CD1c-positive myeloid dendritic cell (primary cell): Measurements from ENCODE around the gene UCN2.

Source experiments
- DNase-seq: peaks from one replicate; pipeline ENCODE4 v3.0.0-alpha.2; 2016; ENCODE audit errors: extremely low spot score

UCN2 gene, protein sequence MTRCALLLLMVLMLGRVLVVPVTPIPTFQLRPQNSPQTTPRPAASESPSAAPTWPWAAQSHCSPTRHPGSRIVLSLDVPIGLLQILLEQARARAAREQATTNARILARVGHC

GRCh38 chr3:48563382-48563918 lies at the start of gene UCN2:
TSS of gene UCN2 (minus strand) at chr3:48563781. CDS start at chr3:48563124, 657 bp downstream.
- no peak for DNase-seq

GRCh38 chr3:48612309-48612708 lies 48.7 kb upstream of the UCN2 start:
- no peak for DNase-seq

DNA sequence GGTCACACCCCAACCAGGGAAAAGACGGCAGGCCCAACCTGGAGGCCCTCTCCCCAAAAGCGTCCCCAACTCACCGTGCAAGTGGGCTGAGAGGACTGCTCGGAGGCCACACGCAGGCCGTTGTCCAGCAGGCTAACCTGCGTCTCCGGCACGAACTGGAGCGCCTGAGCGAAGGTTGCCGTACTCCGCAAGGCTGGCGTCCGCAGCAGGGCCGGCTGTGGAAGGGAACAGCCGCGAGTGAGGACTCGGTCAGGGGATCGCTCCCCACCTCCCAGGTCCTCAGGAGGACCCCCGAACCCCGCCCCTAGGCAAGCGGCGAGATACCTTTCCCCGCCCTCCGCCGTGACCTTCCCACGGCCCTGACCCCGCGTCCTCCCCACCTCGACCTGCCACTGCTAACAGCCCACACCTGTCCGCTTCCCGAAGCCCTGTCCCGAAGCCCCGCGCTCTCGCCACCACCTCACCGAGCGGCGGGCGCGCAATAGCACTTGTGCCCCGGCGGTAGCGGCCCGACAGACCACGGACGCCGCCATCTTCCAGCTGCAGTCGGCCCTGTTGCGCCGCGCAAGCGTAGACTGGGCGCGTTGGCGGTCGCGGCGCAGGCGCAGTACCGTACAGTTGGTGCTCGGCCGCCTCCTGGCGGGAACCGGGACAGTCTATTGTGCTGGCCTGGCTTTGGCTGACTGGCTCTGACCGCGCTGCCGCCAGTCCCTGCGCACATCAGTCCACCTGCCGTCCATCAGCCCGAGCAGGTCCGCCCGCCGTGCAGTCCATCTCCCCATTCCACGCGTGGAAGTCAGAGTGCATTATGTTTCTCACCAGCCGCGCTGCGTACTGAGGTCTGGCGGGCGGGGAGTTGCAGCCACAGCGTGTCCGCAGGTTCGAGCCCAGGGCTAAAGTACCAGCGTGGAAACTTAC lies 45.8 kb upstream of the UCN2 start, which contains the start of gene UQCRC1:
Gene UQCRC1 (minus strand): TSS at position 559 of the 918 bp plus-strand sequence. CDS start 26 bp downstream, at position 533.
- peak; percentile 97 for DNase-seq

DNA sequence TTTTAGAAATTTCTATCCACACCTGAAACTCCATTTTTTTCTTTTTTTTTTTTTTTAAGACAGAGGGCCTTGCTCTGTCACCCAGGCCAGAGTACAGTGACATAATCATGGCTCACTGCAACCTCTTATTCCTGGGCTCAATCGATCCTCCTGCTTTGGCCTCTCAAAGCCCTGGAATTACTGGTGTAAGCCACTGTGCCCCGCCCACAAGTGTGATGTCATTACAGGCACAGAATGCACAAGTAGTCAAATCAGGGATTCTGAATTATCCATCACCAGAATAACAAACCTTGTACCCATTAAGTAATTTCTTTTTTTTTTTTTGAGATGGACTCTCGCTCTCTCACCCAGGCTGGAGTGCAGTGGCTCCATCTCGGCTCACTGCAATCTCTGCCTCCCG lies 43.9 kb upstream of the UCN2 start:
- peak; percentile 25 for DNase-seq

DNA sequence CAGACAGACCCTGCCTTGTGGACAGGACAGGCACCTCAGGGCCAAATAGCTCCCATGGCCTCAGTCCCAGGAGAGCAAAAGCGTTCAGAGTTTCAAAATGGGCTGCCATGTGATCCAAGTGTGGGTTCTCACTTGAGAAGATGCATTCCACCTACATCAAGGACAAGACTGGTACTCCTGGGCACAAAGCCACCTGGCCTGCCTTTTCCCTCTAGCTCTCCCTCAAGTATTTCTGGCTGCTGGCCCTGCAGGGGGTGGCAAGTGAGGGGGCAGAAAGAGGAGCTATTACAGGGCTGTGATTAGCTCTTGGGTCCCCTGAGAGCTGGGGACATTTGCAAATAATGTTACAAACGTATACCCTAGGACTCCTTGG lies 38.0 kb upstream of the UCN2 start:
- DNase-seq: no peak

- no peak for DNase-seq
Observed at GRCh38 chr3:48600711-48601621, 37.4 kb upstream of the UCN2 start.

- DNase-seq: no peak
Observed at GRCh38 chr3:48599509-48600285, 36.1 kb upstream of the UCN2 start.

DNA sequence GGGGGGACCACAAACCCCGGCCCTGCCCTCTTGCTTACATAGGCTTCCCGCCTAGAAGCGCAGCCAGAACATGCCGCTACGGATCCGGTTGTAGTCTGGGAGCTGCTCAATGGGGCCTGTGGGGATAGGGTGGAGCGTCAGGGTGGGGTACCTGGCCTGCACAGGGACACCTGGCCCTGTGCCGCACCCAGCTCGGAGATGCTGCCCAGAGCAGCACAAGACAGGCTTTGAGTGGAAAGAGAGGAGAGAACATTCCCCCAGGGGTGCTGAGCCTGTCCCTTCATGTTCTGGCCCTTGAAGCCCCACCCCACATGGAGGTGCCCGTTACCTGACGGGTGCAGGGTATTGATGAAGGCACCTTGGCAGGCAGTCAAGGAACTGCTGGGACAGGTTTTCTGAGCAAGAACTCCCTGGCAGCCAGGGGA lies 35.5 kb upstream of the UCN2 start:
- DNase-seq: no peak

- DNase-seq: no peak
Observed at GRCh38 chr3:48598323-48599076, 34.9 kb upstream of the UCN2 start.

DNA sequence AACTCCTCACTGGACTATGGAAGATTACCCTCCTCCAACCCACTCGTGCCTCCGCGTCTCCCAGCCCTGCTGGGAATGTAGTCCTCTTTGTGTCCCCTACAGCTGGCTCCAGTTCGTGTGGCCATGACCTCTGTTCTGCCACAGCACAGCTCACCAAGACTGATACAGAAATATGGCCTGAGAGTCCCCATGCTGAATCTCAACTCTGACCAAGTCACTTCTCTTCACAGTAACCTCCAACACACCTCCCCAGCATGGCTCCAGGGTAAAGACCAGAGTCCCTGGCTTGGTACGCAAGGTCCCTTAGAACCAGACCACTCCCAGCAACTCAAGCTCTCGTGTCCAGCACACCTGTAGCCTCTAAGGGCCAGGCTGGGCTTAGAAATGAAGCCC lies 33.8 kb upstream of the UCN2 start:
- DNase-seq: no peak

DNA sequence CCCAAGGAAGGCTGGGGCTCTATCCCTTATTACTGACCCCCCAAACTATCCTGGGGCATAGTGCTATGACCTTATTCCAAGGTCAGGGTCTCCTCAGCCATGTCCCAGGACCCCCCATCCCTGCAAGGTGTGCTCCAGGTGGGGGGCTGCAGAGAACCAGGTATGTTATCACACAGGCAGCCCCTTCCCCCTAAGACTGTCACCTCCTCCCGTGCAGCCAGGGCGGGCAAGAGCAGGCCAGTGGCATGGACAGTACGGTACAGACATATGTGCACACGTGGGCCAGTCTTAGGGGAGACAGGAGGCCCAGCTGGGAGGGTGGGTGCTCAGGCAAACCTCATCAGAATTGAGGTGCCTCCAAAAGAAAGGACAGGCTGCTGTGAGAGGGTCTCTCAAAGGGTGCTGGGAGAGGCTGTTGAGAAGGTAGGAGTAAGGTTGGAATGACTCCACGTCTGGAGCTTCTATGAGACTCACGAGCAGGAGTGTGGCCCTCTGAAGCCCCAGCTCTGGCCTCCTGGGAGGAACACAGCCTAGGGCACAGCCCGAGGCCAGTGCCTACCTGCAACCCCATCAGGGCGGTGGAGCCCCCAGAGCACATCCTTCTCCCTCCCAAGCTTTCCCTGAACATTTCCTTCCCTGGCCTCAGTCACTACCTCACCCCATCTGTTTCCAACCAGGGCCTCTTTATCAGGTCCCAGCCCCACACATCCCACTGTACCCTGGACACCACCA lies 33.3 kb upstream of the UCN2 start:
- DNase-seq: no peak

DNA sequence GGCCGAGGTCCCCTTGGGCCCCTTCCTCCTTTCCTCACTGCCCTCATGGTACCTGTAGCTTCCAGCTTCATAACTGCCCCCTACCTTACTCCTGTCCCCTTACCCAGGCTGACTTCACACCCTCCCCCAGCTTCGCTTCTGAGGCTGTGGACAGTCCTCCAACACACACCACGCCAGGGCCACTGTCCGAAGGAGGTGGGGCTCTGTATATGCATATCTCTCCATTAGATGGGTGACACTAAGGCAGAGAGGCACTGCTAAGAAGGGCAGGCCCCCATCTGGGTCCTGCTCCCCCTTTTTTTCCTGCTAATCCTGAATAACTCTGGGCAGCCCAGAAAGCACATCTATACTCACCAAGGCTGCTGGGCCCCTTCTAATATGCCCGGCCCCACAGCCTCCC lies 32.6 kb upstream of the UCN2 start:
- no peak for DNase-seq

GRCh38 chr3:48595526-48596121 lies 32.0 kb upstream of the UCN2 start:
- DNase-seq: peak; percentile 50

GRCh38 chr3:48595075-48595525 lies 31.5 kb upstream of the UCN2 start, which contains the start of gene COL7A1:
TSS of gene COL7A1 (minus strand) at chr3:48595329. CDS start at chr3:48595159, 170 bp downstream.
- DNase-seq: peak; percentile 4

DNA sequence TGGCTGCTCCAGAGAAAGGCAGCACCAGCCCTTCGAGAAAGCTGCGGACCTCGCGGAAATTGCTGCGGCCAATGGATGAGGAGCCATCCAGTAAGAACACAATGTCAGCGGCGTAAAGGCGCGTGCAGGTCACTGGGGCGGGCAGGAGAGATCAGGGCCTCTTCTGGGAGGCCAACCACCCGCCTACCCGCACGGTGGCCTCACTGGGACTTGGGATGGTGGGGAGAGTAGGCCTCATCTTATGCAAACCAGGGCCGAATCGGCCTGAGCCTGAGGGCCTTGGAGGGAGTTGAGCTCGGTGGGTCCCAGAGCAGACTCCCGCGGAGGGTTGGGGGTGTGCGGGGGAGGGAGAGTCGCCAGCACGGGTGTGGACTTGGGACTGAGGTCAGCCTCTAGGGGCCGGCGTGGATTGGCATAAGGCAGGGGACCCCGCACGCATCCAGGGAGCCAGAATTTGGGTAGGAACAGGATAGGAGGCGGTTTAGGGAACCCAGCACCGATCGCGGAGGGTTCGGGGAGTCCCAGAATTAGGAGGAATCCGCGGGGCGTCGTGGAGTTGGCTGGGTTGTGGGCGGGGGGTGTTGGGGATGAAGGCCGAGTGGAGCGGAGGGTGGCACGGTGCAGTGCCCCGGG lies 31.0 kb upstream of the UCN2 start:
- DNase-seq: no peak

DNA sequence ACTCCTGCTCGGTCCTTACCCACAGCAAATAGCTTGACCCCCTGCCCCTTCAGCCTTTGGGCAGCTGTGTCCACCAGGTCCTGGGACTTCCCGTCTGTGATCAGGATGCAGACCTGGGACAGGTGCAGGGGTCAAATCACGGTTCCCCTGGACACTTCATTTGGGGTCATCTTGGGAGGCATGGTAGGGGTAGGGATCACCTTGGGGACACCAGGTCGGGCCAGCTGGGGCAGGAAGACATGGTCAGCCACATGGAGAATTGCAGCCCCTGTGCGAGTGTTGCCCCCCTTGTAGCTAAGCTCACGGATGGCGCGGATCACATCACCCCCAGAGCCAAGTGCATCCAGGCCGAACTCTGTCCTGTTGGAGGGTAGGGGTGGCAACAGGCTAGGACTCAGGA lies 29.8 kb upstream of the UCN2 start:
- no peak for DNase-seq

DNA sequence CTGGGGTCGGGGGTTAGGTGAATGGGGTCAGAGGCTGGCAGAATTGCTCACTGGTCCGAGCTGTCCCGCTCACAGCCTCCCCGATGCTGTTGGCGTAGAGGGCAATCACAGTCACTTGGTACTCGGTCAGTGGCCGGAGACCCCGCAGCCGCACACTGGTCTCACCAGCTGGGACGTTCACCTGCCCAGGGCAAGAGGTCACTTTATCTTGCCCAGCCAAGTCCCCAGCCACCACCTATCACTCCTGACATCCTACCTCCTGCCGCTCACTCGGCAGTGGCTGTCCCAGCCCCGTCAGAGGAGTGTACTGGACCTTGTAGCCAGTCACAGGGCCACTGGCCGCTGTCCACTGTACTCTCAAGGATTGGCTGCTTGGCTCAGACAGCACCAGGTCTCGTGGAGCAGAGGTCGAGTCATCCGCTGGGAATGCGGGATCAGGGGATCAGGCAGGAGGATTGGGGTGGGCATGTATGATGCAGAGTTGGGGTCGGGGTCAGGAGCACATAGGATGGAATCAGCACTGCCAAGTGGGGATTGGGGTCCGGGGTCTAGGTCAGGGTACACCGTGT lies 29.0 kb upstream of the UCN2 start:
- DNase-seq: no peak

- DNase-seq: no peak
Observed at GRCh38 chr3:48591886-48592518, 28.4 kb upstream of the UCN2 start.
